GM12878 (cell line): ENCODE data around the gene PTPN5. TPM values are rescaled to one million over a fixed set of nuclear protein-coding genes. Genes with fewer than 3 reads are reported as not detected.

ENCODE experiments used
- ATAC-seq: fragments of 200-7000 bp; cut with Tn5 transposase; 3 replicates; pipeline ENCODE4 v1.9.1; 2020; ENCODE audit warnings: mild to moderate bottlenecking, moderate library complexity
- BruUV-seq: library from RNA; stranded (reverse); fragments of 400-500 nt; replicated peaks from 2 replicates; lab custom pipeline; 2021; lab: Mats Ljungman, UMichigan
- CTCF ChIA-PET: fragments of 300-600 bp; sonication (Branson Sonifier 250); formaldehyde crosslinking; extraction: SDS; loops from one replicate; lab custom pipeline; 2021; ENCODE audit warnings: inconsistent platforms; lab: Yijun Ruan, JAX
- POLR2A ChIA-PET: fragments of 350-600 bp; formaldehyde crosslinking; extraction: SDS; loops from one replicate; lab custom pipeline; 2021; ENCODE audit warnings: inconsistent platforms; lab: Charles Lee
- RAD21 ChIA-PET: fragments of 300-600 bp; sonication (Branson Sonifier 250); formaldehyde crosslinking; loops from one replicate; lab custom pipeline; 2023; ENCODE audit warnings: antibody characterized with exemption; ENCODE audit not compliant: unreplicated experiment; lab: Charles Lee
- SMC1A ChIA-PET: fragments of 300-600 bp; sonication (Branson Sonifier 250); formaldehyde crosslinking; loops from one replicate; lab custom pipeline; 2023; ENCODE audit not compliant: unreplicated experiment, uncharacterized antibody; lab: Charles Lee
- DNase-seq: peaks from one replicate; pipeline ENCODE4 v3.0.0-alpha.2; 2011; ENCODE audit warnings: low read depth, low spot score
- FAIRE-seq: peaks from 3 replicates; lab custom pipeline; 2011; peaks lifted over from hg19 to GRCh38; lab: Jason Lieb, UNC
- H2AFZ ChIP-seq: 2 replicates; pipeline ENCODE4 v1.6.0; 2011; ENCODE audit warnings: low read depth, low read length, control low read depth; ENCODE audit not compliant: control insufficient read depth
- H3K27ac ChIP-seq: 2 replicates; pipeline ENCODE4 v1.5.1; 2011; ENCODE audit warnings: control low read depth; ENCODE audit not compliant: control insufficient read depth, insufficient read depth
- H3K27me3 ChIP-seq, 2 experiments: replicated peaks in 1 of 2; 2 replicates each; pipeline versions ENCODE4 v1.6.0 to v1.6.1; 2011; ENCODE audit warnings: low read length in 1 of 2; ENCODE audit not compliant: control insufficient read depth in 2 of 2, insufficient read depth in 2 of 2
- H3K36me3 ChIP-seq, 2 experiments: 2 replicates each; pipeline ENCODE4 v1.5.1; 2011; ENCODE audit warnings: low read length in 1 of 2; ENCODE audit not compliant: control insufficient read depth in 2 of 2, insufficient read depth in 2 of 2
- H3K4me1 ChIP-seq: 2 replicates; pipeline ENCODE4 v1.6.1; 2011; ENCODE audit warnings: mild to moderate bottlenecking, low read length, moderate library complexity, mixed read lengths; ENCODE audit not compliant: control insufficient read depth, insufficient read depth
- H3K4me2 ChIP-seq: 2 replicates; pipeline ENCODE4 v1.6.0; 2011; ENCODE audit warnings: control low read depth; ENCODE audit not compliant: control insufficient read depth, insufficient read depth
- H3K4me3 ChIP-seq: fragments of 200-600 bp; sonication (generic); 2 replicates; pipeline ENCODE4 v1.5.1; 2016
- H3K79me2 ChIP-seq: 2 replicates; pipeline ENCODE4 v1.6.0; 2011; ENCODE audit warnings: low read length; ENCODE audit not compliant: control insufficient read depth, insufficient read depth
- H3K9ac ChIP-seq: 2 replicates; pipeline ENCODE4 v1.8.0; 2011; ENCODE audit warnings: low read length, control low read depth, mixed read lengths; ENCODE audit not compliant: control insufficient read depth, insufficient read depth
- H3K9me3 ChIP-seq: replicated peaks from 3 replicates; pipeline ENCODE4 v1.5.1; 2011; ENCODE audit warnings: mild to moderate bottlenecking, low read length; ENCODE audit not compliant: control insufficient read depth, insufficient read depth
- H4K20me1 ChIP-seq: 2 replicates; pipeline ENCODE4 v1.6.0; 2011; ENCODE audit not compliant: control insufficient read depth, insufficient read depth
- EP300 ChIP-seq, 2 experiments: fragments of 150-350 bp in 1 of 2; IDR thresholded peaks; 2 replicates each; pipeline ENCODE4 v1.6.1; 2011 to 2012; ENCODE audit warnings: low read depth in 2 of 2, low read length in 2 of 2, borderline replicate concordance in 1 of 2, improper control_type of control experiment in 1 of 2, inconsistent platforms in 1 of 2; ENCODE audit not compliant: control insufficient read depth in 1 of 2
- ETV6 ChIP-seq, 2 experiments: fragments of 450-650 bp in 1 of 2; IDR thresholded peaks in 1 of 2; conservative IDR thresholded peaks in 1 of 2; 2 replicates each; pipeline ENCODE4 v1.6.1; 2014; ENCODE audit warnings: antibody characterized with exemption in 1 of 2, borderline replicate concordance in 1 of 2, low read depth in 1 of 2, mild to moderate bottlenecking in 1 of 2, moderate library complexity in 1 of 2
- GATAD2B ChIP-seq: fragments of 450-650 bp; conservative IDR thresholded peaks from 2 replicates; pipeline ENCODE4 v1.6.1; 2017; ENCODE audit warnings: low read depth, mild to moderate bottlenecking, moderate library complexity
- NBN ChIP-seq: fragments of 450-650 bp; IDR thresholded peaks from 2 replicates; pipeline ENCODE4 v1.6.1; 2016
- NFIC ChIP-seq: IDR thresholded peaks from 2 replicates; pipeline ENCODE4 v1.6.1; 2012; ENCODE audit warnings: low read depth, mild to moderate bottlenecking, inconsistent platforms, low read length, moderate library complexity
- NFXL1 ChIP-seq: fragments of 450-650 bp; IDR thresholded peaks from 2 replicates; pipeline ENCODE4 v1.6.1; 2017; ENCODE audit warnings: antibody characterized with exemption, mild to moderate bottlenecking, borderline replicate concordance
- POLR2AphosphoS5 ChIP-seq: IDR thresholded peaks from 2 replicates; pipeline ENCODE4 v1.6.1; 2011; ENCODE audit warnings: mild to moderate bottlenecking, low read length, inconsistent platforms
- RB1 ChIP-seq: fragments of 450-650 bp; formaldehyde crosslinking; IDR thresholded peaks from 2 replicates; pipeline ENCODE4 v1.6.1; 2017; ENCODE audit warnings: mild to moderate bottlenecking, borderline replicate concordance
- SREBF2 ChIP-seq: IDR thresholded peaks from 2 replicates; pipeline ENCODE4 v1.6.1; 2012; ENCODE audit warnings: mild to moderate bottlenecking, low read length
- USF1 ChIP-seq: IDR thresholded peaks from 2 replicates; pipeline ENCODE4 v1.6.1; 2011; ENCODE audit warnings: borderline replicate concordance, low read depth, mild to moderate bottlenecking, moderate library complexity, mixed read lengths, low read length; ENCODE audit not compliant: insufficient read depth; ENCODE audit errors: extremely low read length
- YY1 ChIP-seq: IDR thresholded peaks from 2 replicates; pipeline ENCODE4 v1.6.1; 2011; ENCODE audit warnings: low read depth, mild to moderate bottlenecking, low read length
- WGBS: methylation state at CpG from one replicate; pipeline ENCODE4 v1.1.6; 2016; ENCODE audit warnings: low lambda C conversion rate; ENCODE audit not compliant: insufficient replicate concordance, insufficient coverage; ENCODE audit errors: missing lambda C conversion rate; 5-methylcytosine and 5-hydroxymethylcytosine counted together
- in situ Hi-C: fragments of 300-500 bp; cut with MboI; formaldehyde crosslinking; loops from 9 replicates; pipeline ENCODE4 v1.14.3; 2018; ENCODE audit warnings: mixed read lengths
- intact Hi-C: fragments of 100-400 bp; cut with micrococcal nuclease; formaldehyde crosslinking; loops from one replicate; pipeline ENCODE4 v1.14.2; 2022; ENCODE audit not compliant: unreplicated experiment
- polyA plus RNA-seq, 11 experiments: library from polyadenylated mRNA; depleted of rRNA in 4 of 11; unstranded in 6 of 11; stranded (reverse) in 5 of 11; fragments of >200 nt; fragmentation: Nextera tagmentation in 4 of 11; fragmentation: Illumina TruSeq in 1 of 11; extraction: Ambion mirVana in 4 of 11; extraction: Trizol in 1 of 11; gene quantifications; 1 replicate in 1 of 11; 2 replicates in 10 of 11; pipeline versions ENCODE4 v1.2.1 to v1.2.3, GENCODE V29; 2011 to 2016; ENCODE audit warnings: inconsistent platforms in 2 of 11, missing spikeins in 2 of 11, low read depth in 1 of 11
- total RNA-seq, 4 experiments: library from RNA; depleted of rRNA in 3 of 4; stranded (reverse); fragments of >200 nt in 3 of 4; fragmentation: Illumina TruSeq in 1 of 4; extraction: Trizol in 1 of 4; gene quantifications; 2 replicates each; pipeline versions ENCODE4 v1.2.1 to v1.2.3, GENCODE V29; 2013 to 2021
- TF ChIP-seq, protein P1 (sequence below), 3 experiments: IDR thresholded peaks in 2 of 3; conservative IDR thresholded peaks in 1 of 3; 2 replicates each; pipeline ENCODE4 v1.5.1; 2011; ENCODE audit warnings: low read depth in 3 of 3, low read length in 3 of 3, mild to moderate bottlenecking in 3 of 3, control low read depth in 2 of 3, moderate library complexity in 2 of 3, inconsistent platforms in 1 of 3, mixed read lengths in 1 of 3; ENCODE audit not compliant: control insufficient read depth in 2 of 3, insufficient read depth in 1 of 3; ENCODE audit errors: extremely low read depth in 1 of 3
- TF ChIP-seq, protein P2 (sequence below): fragments of 450-650 bp; formaldehyde crosslinking; IDR thresholded peaks from 2 replicates; pipeline ENCODE4 v1.4.0; 2020; ENCODE audit warnings: mild to moderate bottlenecking, moderate library complexity

The PTPN5 gene
- total and polyA plus RNA-seq, 10 of the 15 experiments (the other 5 are each of a cell fraction or from before 2014, with no cell fraction given), result 0.04 to 0.06 (median 0.05) TPM; not detected in 7

DNA sequence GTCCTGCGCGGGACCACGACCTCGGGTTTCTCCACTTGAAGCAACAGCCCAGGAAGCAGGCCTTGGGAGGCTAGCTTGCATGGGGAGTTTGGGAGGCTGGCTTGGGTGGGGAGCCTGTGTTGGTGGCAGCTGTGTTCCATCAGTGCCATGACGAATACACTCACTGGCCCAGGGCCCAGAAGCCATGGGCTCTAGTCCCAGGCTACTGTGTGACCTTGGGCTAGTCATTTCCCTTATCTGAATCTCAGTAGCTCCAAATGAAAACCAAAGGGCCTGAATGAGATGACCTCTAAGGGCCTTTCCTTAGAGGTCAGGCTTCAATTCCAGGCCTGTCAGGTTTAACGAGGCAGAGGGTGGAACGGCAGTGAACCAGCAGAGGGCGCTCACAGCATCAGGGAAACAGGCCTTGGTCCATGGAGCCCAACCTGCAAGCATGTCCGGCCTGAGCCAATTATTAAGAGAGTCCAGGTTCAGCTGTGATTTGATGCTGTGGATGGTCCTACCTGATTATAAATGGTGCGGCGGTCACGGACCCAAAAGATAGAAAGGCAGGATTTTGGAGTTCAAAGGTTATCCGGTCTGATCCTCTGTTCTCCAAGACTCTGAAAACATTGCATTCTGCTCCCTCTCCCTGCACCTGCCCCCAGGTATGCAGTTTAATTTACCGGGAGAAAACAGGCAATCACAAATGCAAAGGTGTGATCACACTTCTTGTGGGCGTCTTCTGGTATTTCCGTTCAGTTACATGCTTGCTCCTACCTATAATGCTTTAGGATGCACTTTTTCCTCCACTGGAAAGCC, 15.9 kb downstream of the PTPN5 start:
- no peak overlapping the region for H3K27ac ChIP-seq
- H3K36me3 ChIP-seq, result no peaks in the 10 kb centered on the region
- RAD21 ChIA-PET, result interaction anchor here (0.9 to 5.1 kb wide), 13 partner anchors 10 to 235 kb away, joined by 3 to 34 read pairs (median 4); partner anchors contain the start of gene SPTY2D1
- no peaks in the 10 kb centered on the region; a peak in 1 of 4 replicates for H3K27me3 ChIP-seq
- CTCF ChIA-PET, result interaction anchor here (0.7 to 7.9 kb wide), 26 partner anchors 9 to 660 kb away, joined by 3 to 310 read pairs (median 5); no protein-coding TSS in a partner anchor
- no peak for DNase-seq
- SMC1A ChIA-PET, result interaction anchor here (0.6 to 11.8 kb wide), 16 partner anchors 10 to 249 kb away, joined by 3 to 174 read pairs (median 4); partner anchors contain the start of genes TSG101 and UEVLD
- POLR2A ChIA-PET, result no interaction called here
- 37% methylated on average over 14 of the region's 16 CpGs for WGBS
- H3K4me1 ChIP-seq, result peaks cover 5% of the 10 kb centered on the region
- H3K4me2 ChIP-seq, result no peak overlapping the region
- intact Hi-C loops, result loop anchor here (1.0 kb wide), 2 partner anchors 27 to 78 kb away; no protein-coding TSS in a partner anchor
- H3K9ac ChIP-seq, result no peak overlapping the region
- H4K20me1 ChIP-seq, result no peaks in the 10 kb centered on the region
- H3K79me2 ChIP-seq, result no peaks in the 10 kb centered on the region
- peak; percentile 91 for FAIRE-seq
- in situ Hi-C loops, result no loop called here
- ATAC-seq, result peak; percentile 94
- no peaks in the 10 kb centered on the region; the same call in 2 of the 3 replicates for H3K9me3 ChIP-seq
- no peak overlapping the region for H2AFZ ChIP-seq
- H3K4me3 ChIP-seq, result no peak overlapping the region
- no TSS peak for BruUV-seq
- TF ChIP-seq POLR2AphosphoS5 (no peak), NBN (0 out of 2 replicates have a peak, but pooled peaks have one; percentile 22), NFIC (no peak), EP300 (IDR thresholded peaks at IDR 0.05; ENCODE audit: borderline replicate concordance in 1 of 2, control insufficient read depth in 1 of 2, low read depth in 2 of 2, low read length in 2 of 2) (no peak), ETV6 (conservative IDR thresholded peaks at IDR 0.05 in 1 of 2, IDR thresholded peaks at IDR 0.05 in 1 of 2; ENCODE audit: borderline replicate concordance in 1 of 2, low read depth in 1 of 2) (no peak), RB1 (no peak), GATAD2B (no peak), YY1 (peak; percentile 68), SREBF2 (no peak), USF1 (no peak), NFXL1 (no peak)
- TF ChIP-seq, protein P1, sequence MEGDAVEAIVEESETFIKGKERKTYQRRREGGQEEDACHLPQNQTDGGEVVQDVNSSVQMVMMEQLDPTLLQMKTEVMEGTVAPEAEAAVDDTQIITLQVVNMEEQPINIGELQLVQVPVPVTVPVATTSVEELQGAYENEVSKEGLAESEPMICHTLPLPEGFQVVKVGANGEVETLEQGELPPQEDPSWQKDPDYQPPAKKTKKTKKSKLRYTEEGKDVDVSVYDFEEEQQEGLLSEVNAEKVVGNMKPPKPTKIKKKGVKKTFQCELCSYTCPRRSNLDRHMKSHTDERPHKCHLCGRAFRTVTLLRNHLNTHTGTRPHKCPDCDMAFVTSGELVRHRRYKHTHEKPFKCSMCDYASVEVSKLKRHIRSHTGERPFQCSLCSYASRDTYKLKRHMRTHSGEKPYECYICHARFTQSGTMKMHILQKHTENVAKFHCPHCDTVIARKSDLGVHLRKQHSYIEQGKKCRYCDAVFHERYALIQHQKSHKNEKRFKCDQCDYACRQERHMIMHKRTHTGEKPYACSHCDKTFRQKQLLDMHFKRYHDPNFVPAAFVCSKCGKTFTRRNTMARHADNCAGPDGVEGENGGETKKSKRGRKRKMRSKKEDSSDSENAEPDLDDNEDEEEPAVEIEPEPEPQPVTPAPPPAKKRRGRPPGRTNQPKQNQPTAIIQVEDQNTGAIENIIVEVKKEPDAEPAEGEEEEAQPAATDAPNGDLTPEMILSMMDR (IDR thresholded peaks at IDR 0.05 in 2 of 3, conservative IDR thresholded peaks at IDR 0.05 in 1 of 3; ENCODE audit: control insufficient read depth in 2 of 3, extremely low read depth in 1 of 3, insufficient read depth in 1 of 3, low read depth in 3 of 3, low read length in 3 of 3), result peak; percentile 81 to 92 (median 92)
- TF ChIP-seq, protein P2, sequence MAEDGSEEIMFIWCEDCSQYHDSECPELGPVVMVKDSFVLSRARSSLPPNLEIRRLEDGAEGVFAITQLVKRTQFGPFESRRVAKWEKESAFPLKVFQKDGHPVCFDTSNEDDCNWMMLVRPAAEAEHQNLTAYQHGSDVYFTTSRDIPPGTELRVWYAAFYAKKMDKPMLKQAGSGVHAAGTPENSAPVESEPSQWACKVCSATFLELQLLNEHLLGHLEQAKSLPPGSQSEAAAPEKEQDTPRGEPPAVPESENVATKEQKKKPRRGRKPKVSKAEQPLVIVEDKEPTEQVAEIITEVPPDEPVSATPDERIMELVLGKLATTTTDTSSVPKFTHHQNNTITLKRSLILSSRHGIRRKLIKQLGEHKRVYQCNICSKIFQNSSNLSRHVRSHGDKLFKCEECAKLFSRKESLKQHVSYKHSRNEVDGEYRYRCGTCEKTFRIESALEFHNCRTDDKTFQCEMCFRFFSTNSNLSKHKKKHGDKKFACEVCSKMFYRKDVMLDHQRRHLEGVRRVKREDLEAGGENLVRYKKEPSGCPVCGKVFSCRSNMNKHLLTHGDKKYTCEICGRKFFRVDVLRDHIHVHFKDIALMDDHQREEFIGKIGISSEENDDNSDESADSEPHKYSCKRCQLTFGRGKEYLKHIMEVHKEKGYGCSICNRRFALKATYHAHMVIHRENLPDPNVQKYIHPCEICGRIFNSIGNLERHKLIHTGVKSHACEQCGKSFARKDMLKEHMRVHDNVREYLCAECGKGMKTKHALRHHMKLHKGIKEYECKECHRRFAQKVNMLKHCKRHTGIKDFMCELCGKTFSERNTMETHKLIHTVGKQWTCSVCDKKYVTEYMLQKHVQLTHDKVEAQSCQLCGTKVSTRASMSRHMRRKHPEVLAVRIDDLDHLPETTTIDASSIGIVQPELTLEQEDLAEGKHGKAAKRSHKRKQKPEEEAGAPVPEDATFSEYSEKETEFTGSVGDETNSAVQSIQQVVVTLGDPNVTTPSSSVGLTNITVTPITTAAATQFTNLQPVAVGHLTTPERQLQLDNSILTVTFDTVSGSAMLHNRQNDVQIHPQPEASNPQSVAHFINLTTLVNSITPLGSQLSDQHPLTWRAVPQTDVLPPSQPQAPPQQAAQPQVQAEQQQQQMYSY (CRISPR knock-in tag), result no peak
